HG03108 (cell line): Measurements from ENCODE around the gene TKT.

Source experiments
- ATAC-seq: cut with Tn5 transposase; IDR thresholded peaks from one replicate; pipeline ENCODE4 v1.9.1; 2021; ENCODE audit warnings: moderate library complexity; ENCODE audit not compliant: unreplicated experiment

TKT gene

GRCh38 chr3:53198256-53198977 lies 57.4 kb downstream of the TKT start:
- no peak for ATAC-seq

GRCh38 chr3:53196575-53197407 lies 59.0 kb downstream of the TKT start:
- no peak for ATAC-seq

- no peak for ATAC-seq
These were observed 59.9 kb downstream of the TKT start for GRCh38 chr3:53195602-53196574.

GRCh38 chr3:53195066-53195450 lies 60.8 kb downstream of the TKT start:
- ATAC-seq = no peak

- no peak for ATAC-seq
These were observed 61.4 kb downstream of the TKT start for GRCh38 chr3:53194210-53195065.

GRCh38 chr3:53193466-53194209 lies 62.2 kb downstream of the TKT start:
- no peak for ATAC-seq

- ATAC-seq = peak; percentile 43
These were observed 63.2 kb downstream of the TKT start for GRCh38 chr3:53192608-53193007.

- ATAC-seq = no peak
These were observed 63.9 kb downstream of the TKT start for GRCh38 chr3:53191836-53192480.

GRCh38 chr3:53190659-53191058 lies 65.2 kb downstream of the TKT start:
- ATAC-seq = peak; percentile 55

GRCh38 chr3:53189276-53189675 lies 66.5 kb downstream of the TKT start:
- no peak for ATAC-seq

- ATAC-seq = no peak
These were observed 67.1 kb downstream of the TKT start for GRCh38 chr3:53188720-53189119.

- no peak for ATAC-seq
These were observed 67.6 kb downstream of the TKT start for GRCh38 chr3:53188136-53188685.

- ATAC-seq = no peak
These were observed 68.4 kb downstream of the TKT start for GRCh38 chr3:53187430-53187829.

GRCh38 chr3:53186726-53187125 lies 69.1 kb downstream of the TKT start:
- no peak for ATAC-seq

GRCh38 chr3:53185761-53186465 lies 69.9 kb downstream of the TKT start:
- no peak for ATAC-seq

GRCh38 chr3:53184701-53185100 lies 71.1 kb downstream of the TKT start:
- ATAC-seq = no peak

- no peak for ATAC-seq
These were observed 72.3 kb downstream of the TKT start for GRCh38 chr3:53183514-53183913.

GRCh38 chr3:53182764-53183355 lies 73.0 kb downstream of the TKT start:
- ATAC-seq = no peak
